HS-5 (cell line): ENCODE measurements around the gene PNMA1.

Experiments used
- DNase-seq: peaks from one replicate; pipeline ENCODE4 v3.0.0-alpha.2; 2012; ENCODE audit warnings: low read depth

The PNMA1 gene, protein sequence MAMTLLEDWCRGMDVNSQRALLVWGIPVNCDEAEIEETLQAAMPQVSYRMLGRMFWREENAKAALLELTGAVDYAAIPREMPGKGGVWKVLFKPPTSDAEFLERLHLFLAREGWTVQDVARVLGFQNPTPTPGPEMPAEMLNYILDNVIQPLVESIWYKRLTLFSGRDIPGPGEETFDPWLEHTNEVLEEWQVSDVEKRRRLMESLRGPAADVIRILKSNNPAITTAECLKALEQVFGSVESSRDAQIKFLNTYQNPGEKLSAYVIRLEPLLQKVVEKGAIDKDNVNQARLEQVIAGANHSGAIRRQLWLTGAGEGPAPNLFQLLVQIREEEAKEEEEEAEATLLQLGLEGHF

DNA sequence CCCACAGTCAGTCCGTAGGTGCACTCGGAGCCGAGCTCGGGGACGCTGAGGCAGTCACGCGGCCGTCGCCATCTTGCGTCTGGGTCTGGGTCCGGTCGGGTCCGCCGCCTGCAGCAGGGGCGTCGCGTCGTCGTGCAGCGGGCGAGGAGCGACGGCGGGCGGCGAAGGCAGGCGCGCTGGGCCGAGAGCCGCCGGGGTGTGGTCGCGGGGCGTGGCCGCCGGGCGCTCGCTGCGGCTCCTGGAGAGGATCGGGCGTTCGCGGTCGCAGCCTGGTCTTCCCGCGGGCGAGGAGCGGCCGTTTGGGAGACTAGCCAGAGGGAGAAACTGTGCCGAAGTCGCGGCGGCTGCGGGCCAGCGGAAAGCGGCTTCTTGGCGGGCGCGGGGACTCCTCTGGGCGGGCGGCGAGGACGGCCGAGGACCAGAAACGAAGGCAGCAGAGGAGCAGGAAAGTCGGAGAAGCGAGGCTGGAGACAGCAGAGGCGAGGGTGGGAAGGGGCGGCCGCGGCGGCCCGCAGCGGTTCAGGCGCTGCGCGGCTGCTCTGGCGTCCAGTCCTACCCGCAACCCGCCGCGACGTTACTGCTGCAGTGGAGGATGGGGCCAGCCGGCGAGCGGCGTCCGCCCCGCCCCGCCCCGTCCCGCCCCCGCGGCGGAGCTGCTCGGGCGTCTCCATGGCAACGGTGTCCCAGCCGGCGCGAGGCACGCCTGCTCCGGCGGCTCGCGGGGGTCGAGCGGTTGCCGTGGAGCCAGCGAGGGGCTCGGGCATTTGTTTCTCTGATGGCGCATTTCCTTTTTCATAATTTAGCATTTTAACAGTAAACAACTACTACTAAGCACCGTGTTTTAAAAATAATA is at the start of gene PNMA1:
Gene PNMA1 (minus strand): TSS at position 582 of the 853 bp plus-strand sequence. CDS start 745 bp downstream, outside the sequence.
- DNase-seq = no peak

DNA sequence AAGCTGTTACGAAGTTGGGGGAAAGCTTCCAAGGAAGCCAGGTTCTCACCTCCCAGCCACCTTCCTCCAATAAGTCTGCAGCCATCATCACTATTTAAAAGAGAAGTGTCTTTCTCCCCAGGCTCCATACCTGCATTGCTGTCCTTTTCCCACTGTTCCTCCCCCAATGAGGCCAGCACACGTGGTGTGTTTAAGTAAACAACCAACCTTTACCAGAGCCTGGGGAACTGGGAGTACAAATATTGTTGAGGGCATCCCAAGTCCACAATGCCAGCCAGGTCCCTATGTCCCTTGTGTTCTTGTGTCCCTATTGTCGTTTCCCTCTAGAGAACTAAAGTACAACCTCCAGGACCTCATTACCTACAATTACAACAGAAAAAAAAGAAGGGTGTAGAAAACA is 49.2 kb upstream of the PNMA1 start:
- no peak for DNase-seq

DNA sequence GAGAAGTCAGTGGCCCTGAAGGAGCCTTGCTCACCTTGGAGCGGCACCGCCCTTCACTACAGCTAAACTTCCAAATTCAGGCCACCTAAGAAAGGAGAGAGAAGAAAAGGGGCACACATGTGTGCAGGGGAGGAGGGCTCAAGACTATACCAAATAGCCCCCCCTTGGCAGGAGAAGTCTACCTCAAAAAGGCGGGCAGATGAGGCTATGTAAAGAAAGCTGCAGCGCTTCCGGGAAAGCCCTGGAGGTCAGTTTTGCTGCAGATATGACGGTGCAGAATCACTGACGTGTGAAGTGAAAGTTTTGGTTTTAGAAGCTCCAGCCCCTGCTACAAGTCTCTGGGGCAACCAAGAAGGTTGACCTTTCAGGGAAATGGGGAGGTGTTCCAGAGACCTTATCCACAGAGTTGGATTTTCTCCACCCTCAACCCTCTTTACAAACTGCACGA is 48.2 kb upstream of the PNMA1 start:
- DNase-seq = no peak

DNA sequence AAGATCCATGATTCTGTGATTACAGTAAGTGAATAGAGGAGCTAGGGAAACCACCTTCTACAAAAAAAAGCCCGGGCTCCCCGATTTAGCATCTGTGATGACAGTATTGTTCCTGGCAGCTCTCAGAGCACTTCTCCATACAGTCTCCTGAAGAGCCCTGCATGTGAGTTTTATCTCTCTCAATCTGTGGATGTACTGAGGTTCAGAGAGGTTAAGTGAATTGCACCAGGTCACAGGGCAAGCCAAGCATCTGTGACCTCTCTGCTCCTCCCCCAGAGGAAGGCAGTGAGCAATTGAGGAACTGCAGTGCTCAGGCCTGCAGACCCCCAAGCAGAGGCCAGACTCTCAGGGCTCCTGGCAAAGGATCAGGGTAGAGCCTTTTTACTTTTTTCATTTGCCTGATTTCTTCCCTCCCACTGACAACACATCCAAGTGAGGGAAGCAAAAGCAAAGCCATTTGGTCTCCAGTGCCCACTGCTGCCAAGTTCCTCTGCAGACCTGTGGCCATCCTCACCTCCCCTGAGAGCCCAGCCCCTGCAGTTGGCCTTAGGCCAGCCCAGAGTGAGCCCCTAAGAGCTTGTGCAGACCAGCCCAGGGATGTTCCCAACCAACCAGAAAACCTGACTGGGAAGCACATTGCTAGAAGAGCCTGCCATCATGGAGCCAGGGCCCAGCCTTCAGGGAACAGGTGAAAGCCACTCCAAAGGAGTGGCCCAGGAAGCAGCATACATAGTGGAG is 47.6 kb upstream of the PNMA1 start:
- no peak for DNase-seq

DNA sequence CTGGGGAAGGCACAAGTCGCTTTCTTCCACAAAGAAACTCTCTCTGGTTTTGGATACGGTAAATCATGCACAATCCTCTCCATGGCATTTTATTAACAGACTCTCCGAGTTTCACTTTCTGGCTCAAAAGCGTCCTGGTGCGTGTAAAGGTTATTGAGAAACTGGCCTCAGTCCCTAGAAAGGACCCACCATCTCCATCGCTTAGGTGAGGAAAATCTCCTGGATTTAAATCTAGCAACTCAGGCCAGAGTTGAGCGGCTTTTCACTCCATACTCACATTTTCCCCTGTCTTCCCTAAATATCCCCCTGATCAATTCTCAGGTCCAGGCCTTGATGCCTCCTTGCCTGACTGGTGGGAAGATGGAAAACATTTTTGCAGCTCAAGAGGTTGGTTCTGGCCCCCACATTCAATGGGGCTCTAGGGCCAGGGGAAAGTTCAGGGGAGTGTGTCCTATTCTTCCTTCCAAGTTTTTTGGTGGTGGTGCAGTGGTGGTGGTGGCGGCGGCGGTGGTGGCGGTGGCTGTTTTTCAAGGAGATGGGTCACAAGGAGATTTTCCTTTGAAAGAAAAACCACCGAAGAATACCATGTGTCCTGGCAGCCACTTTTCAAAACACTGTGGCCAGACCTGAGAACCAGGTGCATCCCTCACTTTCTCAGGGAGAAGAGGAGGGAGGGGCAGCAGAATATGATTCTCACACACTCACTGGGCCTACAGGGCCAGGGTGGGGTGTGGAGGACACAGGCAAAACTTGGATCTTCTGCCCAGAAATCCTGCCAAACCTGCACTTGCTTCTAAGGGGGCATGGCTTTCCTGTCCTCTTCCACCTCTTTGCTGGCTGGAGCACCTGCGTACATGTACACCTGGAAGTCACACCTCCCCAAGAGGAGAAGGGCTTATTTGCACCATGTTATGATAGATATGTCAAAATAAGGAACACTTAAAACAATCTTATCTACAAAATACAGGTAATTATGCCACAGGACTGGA is 46.7 kb upstream of the PNMA1 start:
- DNase-seq = no peak

DNA sequence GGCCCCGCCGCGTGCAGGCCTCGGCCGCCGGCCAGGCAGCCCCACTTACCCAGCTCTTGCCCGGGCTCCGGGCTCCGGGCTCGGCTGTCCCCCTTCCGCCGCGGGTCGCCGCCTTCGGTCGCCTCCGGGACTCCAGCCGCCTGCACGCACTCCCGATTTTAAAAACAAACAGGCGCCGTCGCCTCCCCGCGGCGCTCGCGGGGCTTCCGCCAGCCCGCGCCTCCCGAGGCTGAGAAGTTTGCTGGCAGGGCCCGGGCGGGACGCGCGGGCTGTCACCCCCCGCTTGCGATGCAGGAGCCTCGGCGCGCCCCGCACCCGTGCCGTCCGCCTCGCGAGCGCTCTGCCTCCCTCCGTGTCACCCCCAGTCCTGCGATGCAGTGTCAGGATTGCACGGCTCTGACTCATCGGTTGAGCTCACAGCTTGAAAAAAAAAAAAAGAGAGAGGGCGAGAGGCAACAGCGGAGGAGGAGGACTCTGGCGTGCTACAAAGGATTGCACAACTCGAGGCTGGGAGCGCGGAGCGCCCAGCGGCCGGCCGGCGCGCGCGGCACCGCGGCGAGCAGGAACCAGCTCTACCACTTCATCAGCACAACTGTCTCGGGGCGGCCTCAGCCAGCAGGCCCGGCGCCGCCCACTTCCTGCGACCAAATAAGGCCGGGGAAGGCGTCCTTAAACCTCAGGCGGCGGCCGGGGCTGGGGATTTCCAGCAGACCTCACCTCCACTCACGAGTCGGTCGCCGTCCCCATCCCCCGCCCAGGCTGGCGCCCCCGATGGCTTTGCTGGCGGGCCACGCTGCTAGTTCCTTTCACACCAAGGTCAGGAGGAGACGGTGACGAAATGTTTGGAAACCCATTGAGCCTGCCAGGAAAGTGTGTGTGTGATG is 45.8 kb upstream of the PNMA1 start:
- peak; percentile 92 for DNase-seq

DNA sequence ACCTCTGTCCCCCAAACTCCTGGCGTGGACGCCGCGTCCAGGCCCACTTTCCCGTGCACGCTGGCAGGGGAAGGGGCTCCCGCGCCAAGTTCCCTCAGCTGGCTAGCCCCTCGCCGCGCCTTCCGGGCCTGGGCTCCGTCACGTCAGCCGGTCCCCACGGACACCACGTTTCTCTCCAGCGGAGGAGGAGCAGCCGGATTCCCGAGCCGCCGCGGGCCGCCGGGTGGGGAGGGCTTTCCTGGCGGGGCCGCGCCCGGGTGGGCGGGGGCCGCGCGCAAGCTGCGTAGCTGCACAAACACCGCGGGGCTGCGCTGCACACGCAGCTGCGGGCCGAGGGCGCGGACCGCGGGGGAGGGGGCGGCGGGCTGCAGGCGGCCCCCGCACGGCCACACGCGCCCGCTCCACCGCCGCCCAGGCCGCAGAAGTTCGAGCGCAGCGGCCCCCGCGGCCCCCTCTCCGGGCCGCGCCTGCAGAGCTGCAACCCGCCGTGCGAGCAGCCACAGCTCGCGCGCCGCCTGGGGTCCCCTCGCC is 45.1 kb upstream of the PNMA1 start:
- no peak for DNase-seq

DNA sequence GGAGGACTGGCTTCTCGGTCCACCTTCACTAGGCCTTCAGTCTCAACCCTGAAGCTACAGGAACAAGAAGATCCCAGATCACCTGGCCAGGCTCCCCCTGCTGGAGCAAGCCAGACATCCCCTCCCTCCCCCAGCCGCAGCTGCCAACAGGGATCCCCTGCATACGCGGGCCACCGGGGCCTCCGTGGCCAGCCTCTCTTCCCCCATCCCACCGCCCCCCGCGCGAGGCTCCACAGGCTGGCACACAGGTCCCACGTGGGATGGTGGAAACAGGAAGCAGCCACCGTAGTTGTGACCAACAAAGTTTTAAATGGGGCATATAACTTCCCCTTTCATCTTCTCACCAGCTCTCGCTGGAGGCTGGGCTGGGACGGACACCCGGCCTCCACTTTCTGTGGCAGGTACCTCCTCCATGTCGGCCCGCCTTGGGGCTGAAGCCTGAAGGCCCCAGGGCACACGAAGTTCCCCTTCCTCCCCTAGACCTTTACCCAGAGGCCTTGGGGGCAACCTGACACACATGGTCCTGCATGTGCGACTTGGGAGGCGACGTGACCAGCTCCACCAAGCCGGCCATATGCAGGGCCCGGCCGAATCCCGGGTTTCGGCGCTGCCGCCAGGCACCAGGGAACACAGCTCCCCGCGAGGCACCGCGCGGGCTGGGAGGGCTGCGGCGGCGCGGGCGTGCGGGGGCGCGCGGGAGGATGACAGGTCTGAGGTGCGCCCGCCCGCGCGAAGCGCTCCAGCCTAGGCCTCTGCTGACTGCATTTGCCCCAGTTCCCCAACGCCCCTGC is 44.4 kb upstream of the PNMA1 start:
- no peak for DNase-seq

DNA sequence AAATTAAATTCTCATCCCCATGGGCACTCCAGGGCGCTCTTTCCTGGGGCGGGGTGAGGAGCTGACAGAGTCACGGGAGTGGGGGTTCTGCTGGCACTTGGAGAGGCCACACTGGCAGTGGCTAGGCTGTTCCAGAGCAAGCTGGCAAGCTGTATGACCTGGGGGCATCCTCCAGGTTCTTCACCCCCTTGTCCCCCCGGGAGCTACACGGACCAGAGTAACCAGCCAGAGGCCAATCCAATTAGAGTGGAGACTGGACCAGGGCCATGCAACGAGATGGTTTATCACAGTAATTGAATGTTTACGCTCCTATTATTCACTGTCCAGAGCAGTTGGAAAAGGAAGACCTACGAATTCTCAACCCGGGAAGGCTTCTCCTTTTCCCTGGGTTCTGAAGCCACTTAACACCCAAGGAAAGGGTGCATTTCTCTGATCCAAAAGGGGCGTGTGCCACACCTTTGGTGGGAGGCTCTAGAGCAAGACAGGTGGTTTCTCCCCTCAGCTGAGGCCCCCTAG is 43.8 kb upstream of the PNMA1 start:
- no peak for DNase-seq

DNA sequence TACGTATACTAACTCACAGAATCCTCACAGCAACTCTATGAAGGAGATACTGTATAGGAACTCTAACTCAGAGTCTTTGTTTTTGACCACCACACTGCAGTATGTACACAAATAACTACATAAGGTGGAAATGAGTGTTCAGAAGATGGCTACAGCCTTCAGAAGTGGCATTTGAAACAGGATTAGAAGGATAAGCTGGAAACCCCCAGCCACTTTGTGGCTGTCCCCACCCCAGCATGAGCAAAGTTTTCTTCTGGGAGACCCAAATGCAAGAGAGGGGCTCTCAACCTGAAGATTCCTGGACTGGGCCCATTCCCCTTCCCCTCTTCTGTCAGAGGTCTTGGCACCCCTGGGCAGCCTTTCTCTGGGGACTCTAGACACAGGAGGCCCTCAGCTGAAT is 43.2 kb upstream of the PNMA1 start:
- DNase-seq = no peak

DNA sequence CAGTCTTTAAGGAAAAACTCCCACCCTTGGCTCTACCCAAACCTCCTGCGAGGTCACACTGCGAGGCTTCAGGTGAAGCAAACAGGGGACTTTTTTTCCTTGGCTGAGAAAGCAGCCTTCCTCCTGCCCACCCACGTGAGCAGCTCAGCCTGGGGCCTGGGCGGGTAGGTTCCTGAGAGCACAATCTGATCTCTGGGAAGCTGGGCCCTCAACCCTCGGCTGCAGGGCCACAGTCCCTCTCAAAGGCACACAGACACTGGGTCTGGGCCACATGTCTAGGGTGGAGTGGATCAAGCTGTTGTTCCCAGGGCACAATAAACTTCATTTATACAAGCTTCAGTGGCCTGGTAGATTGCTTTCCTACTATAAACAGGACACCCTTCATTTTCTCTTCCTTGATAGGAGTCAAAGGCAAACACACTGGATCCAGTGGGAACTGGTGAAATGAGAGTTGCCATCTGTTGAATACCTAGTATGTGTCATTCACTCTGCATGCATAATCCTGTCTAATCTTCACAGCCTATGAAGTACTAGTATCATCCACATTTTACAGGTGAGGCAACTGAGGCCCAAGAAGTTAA is 41.3 kb upstream of the PNMA1 start:
- DNase-seq = no peak

DNA sequence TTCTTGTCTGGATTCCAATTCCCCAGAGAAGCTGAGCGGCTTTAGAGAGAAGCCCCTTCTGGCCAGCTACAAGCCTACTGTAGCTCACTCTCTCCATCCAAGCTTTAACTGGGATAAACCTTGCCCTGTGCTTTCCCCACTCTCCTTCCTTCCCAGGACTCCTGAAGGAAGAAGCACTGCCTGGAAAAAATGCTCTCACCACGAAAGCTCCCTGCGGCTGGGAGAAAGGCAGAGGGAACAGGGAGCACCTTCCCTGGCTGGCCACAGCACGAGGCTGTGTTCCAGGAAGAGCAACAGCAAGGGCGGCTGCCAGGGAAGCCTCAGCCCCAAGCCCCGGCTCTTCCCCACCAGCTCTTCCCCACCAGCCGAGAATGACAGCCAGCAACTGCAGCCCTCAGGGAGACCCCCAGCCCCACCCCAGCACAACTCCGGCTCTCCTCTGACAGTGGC is 40.8 kb upstream of the PNMA1 start:
- no peak for DNase-seq

DNA sequence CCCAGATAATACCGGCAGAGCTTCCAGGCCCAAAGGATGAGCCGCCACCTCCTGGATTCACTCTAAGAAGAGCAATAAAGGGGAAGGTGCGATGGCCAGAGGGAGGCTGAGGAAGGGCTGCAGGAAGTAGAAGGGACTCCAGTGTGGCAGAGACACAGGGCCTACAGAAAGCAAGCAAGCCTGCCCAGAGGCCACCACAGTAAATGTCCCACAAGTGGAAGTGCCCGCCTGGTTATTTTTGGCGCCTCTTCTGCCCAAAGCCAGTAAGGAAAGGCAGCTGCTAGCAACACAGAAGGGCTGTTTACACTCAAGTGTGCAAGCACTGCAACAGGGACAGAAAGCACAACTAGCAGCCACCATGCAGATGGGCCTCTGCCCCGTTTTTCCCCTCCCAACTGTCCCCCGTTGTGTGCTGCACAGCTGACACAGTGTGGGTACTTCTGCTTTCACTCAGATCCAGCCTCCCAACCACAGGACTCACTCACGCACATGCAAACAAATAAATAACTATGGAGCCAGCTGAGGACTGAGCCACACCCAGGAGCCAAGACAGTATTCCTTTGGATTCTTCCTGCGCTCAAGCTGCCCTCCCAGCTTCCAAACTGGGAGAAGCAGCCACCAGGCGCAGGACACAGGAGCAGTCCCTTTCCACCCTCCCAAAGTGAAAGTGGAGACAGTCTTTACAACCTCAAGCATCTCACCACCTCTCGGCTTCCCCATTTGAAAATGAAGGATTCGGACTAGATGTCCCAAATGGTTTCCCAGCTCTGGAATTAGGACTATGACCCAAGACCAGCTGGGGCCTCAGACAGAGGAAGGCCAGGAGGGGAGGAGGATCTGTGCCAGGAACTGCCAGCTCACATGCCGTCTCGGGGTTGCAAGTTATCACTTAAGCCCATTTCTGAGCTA is 40.0 kb upstream of the PNMA1 start:
- no peak for DNase-seq

DNA sequence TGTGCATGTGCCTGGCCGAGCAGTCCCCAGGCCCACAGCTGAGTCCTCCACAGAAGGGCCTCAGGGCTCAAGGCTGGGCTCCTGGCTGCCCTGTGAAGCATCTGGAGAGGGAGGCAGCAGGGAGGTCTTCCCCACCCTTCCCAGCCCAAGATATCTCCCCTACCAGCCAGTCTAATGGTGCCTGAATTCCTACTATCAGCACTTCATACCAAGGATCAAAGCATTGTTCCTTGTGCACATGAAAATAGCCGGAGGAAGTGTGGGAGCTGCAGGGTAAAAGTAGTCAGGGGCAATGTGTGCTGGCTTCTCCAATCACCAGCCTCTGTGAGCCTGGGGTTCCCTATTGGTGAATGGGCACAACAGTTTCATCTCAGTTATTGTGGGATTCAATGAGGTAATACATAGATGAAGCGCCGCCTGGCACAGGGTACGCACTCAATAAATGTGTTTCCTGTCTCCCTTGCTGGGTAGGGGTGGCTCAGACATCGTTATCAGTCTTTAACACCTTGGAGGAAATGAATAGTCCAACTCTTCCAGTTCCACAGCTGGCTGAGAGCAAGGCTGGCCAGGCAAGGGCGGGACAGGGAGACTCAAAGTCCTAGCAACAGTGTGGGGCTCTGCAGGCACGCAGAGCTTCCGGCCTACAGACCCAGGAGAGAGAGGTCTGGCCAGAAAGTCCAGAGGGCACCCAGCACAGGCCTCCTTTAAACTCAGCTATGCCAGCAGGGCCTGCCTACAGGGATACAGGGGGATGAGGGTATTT is 39.1 kb upstream of the PNMA1 start:
- no peak for DNase-seq

DNA sequence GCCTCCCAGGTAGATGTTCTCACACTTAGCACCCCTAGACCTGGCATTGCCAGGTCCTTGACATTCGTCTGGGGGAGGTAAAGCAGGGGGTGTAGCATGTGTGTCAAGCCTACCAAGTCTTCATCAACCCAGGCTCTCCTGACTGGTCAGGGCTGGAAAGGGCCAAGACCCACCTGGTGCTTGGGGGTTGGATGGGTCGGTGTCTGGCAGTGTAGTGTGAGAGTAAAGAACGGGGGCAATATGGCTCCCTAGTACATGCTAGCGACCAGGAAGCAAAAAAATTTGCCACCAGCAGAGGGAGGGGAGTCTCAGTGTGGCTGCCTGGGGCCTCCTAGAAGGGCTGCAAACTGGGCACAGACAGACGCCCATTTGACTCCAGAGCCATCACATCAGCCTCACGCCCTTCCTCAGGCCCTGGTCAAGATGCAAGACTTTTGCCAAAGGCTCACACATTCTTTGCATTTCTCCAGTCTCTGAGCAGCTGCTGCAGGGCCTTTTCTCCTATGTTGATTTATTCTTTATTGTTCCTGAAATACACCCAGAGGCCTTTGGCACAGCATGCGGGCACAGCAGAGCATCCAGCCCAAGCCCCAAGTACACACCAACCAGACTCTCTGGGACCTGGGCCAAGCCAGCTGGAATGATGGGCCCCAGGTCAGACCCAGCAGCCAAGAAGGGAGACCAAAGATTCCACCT is 38.3 kb upstream of the PNMA1 start:
- DNase-seq = no peak

DNA sequence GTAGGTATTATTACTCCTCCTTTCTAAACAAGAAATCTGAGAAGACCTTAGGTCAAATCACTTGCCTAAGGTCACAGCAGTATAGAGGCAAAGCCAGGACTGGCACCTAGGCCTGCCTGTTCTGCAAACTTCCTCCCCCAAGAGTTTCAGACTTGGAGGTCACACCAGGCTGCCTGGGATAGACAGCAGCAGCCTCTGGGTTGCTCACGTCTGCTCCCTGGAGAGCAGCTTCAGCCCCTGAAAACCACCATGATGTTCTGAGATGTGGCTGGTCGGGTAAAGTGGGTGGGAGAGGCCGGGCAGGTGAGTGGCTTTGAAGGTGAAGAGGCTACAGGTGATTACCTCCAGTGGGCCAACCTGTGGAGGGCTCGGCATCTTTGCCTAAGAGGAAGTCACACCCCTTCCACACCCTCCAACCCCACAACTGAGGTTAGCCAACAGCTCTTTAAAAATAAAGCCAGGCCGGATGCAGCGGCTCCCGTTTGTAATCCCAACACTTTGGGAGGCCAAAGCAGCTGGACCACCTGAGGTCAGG is 37.0 kb upstream of the PNMA1 start:
- no peak for DNase-seq
